Natural killer cell (primary cell): ENCODE data around the gene IGSF3. TPM values are rescaled to one million over a fixed set of nuclear protein-coding genes. Genes with fewer than 3 reads are reported as not detected.

Experiments
- ATAC-seq, 3 donors: fragments of 150-1000 bp in 2 of 3; fragments of 200-7000 bp in 1 of 3; cut with Tn5 transposase; 1 replicate in 1 of 3; 2 replicates in 2 of 3; pipeline ENCODE4 v1.10.0; 2021; ENCODE audit warnings: mild to moderate bottlenecking in 2 of 3, moderate library complexity in 2 of 3
- DNase-seq, 2 donors: peaks; one replicate each; pipeline versions ENCODE4 v3.0.0 to v3.0.0-alpha.2; 2013 to 2021; ENCODE audit warnings: mixed read lengths in 1 of 2
- H3K27ac ChIP-seq: one replicate; pipeline ENCODE4 v1.5.1; 2013; ENCODE audit warnings: mild to moderate bottlenecking, low read length
- H3K27me3 ChIP-seq: one replicate; pipeline ENCODE4 v1.6.1; 2013; ENCODE audit warnings: low read length; ENCODE audit not compliant: control insufficient read depth, insufficient read depth
- H3K36me3 ChIP-seq: one replicate; pipeline ENCODE4 v1.6.1; 2013; ENCODE audit warnings: low read length; ENCODE audit not compliant: control insufficient read depth, insufficient read depth
- H3K4me1 ChIP-seq: one replicate; pipeline ENCODE4 v1.6.1; 2013; ENCODE audit warnings: low read length; ENCODE audit not compliant: control insufficient read depth, insufficient read depth
- H3K4me3 ChIP-seq: one replicate; pipeline ENCODE4 v1.5.1; 2013; ENCODE audit warnings: low read length
- H3K9me3 ChIP-seq: one replicate; pipeline ENCODE4 v1.6.1; 2013; ENCODE audit warnings: low read length; ENCODE audit not compliant: control insufficient read depth, insufficient read depth
- H3K27ac Mint-ChIP-seq, 2 donors: one replicate each; pipeline ENCODE4 v1.8.0; 2022; ENCODE audit warnings: mild to moderate bottlenecking in 2 of 2, mixed read lengths in 2 of 2, moderate library complexity in 1 of 2
- H3K27me3 Mint-ChIP-seq, 2 donors: one replicate each; pipeline ENCODE4 v1.8.0; 2022; ENCODE audit warnings: low read depth in 2 of 2, mixed read lengths in 2 of 2
- H3K36me3 Mint-ChIP-seq: one replicate; pipeline ENCODE4 v1.8.0; 2022; ENCODE audit warnings: mixed read lengths
- H3K4me1 Mint-ChIP-seq, 2 donors: one replicate each; pipeline ENCODE4 v1.8.0; 2022; ENCODE audit warnings: mixed read lengths in 2 of 2
- H3K4me3 Mint-ChIP-seq: one replicate; pipeline ENCODE4 v1.8.0; 2022; ENCODE audit warnings: mild to moderate bottlenecking, moderate library complexity, mixed read lengths
- H3K9me3 Mint-ChIP-seq, 2 donors: one replicate each; pipeline ENCODE4 v1.8.0; 2022; ENCODE audit warnings: mixed read lengths in 2 of 2
- CTCF ChIP-seq: fragments of 200-600 bp; IDR thresholded peaks from one replicate; pipeline ENCODE4 v1.8.0; 2022; ENCODE audit warnings: antibody characterized with exemption
- WGBS: methylation state at CpG from one replicate; pipeline ENCODE4 v1.1.7; 2013; ENCODE audit warnings: missing lambda C conversion rate; ENCODE audit not compliant: insufficient coverage; 5-methylcytosine and 5-hydroxymethylcytosine counted together
- intact Hi-C: fragments of 100-400 bp; cut with micrococcal nuclease; formaldehyde crosslinking; loops from one replicate; pipeline ENCODE4 v1.14.2; 2022
- total RNA-seq, 4 donors: library from RNA; stranded (reverse); fragments of 120-200 nt in 1 of 4; gene quantifications; one replicate each; pipeline versions ENCODE4 v1.2.3 to v1.2.4, GENCODE V29; 2013 to 2022

IGSF3 gene
- total RNA-seq, 3 donors from 2014 or later (not counting 1 experiment from before 2014, with no cell fraction given) = 0.05 to 0.14 TPM; not detected in 1

GRCh38 chr1:116559304-116559761 is 108.2 kb downstream of the IGSF3 start:
- peaks cover 10% of the 10 kb centered on the region for H3K9me3 ChIP-seq
- no peak for TF ChIP-seq CTCF
- Mint-ChIP-seq H3K4me3 (no peak overlapping the region), H3K4me1 (peaks cover 80 to 85% of the 10 kb centered on the region in 2 donors), H3K9me3 (peaks cover 3 to 4% of the 10 kb centered on the region in 2 donors), H3K36me3 (peaks cover 6% of the 10 kb centered on the region), H3K27me3 (no peaks in the 10 kb centered on the region), H3K27ac (peak overlapping the region; percentile 59 to 76)
- H3K27me3 ChIP-seq = no peaks in the 10 kb centered on the region
- H3K27ac ChIP-seq = no peak overlapping the region
- H3K4me3 ChIP-seq = no peak overlapping the region
- H3K36me3 ChIP-seq = no peaks in the 10 kb centered on the region
- DNase-seq (no peak), ATAC-seq (no peak)
- intact Hi-C loops = no loop called here
- 64% methylated on average over 8 of the region's 8 CpGs for WGBS
- H3K4me1 ChIP-seq = peaks cover 23% of the 10 kb centered on the region

GRCh38 chr1:116558571-116558970 is 109.0 kb downstream of the IGSF3 start:
- H3K36me3 ChIP-seq = no peaks in the 10 kb centered on the region
- H3K4me3 Mint-ChIP-seq = no peak overlapping the region
- ATAC-seq (no peak), DNase-seq (no peak)
- H3K27me3 ChIP-seq = no peaks in the 10 kb centered on the region
- H3K36me3 Mint-ChIP-seq = no peaks in the 10 kb centered on the region
- H3K27me3 Mint-ChIP-seq = no peaks in the 10 kb centered on the region
- peaks cover 79 to 85% of the 10 kb centered on the region in 2 donors for H3K4me1 Mint-ChIP-seq
- intact Hi-C loops = no loop called here
- no peak for TF ChIP-seq CTCF
- H3K9me3 Mint-ChIP-seq = no peaks in the 10 kb centered on the region
- peak overlapping the region; percentile 1 for H3K27ac ChIP-seq
- WGBS = 79% methylated on average over 1 of the region's 1 CpG
- H3K4me1 ChIP-seq = peaks cover 25% of the 10 kb centered on the region
- H3K4me3 ChIP-seq = no peak overlapping the region
- H3K9me3 ChIP-seq = peaks cover 5% of the 10 kb centered on the region
- peak overlapping the region; percentile 59 to 76 for H3K27ac Mint-ChIP-seq

- no peak for TF ChIP-seq CTCF
- H3K36me3 ChIP-seq = no peaks in the 10 kb centered on the region
- Mint-ChIP-seq H3K4me3 (no peak overlapping the region), H3K27me3 (no peaks in the 10 kb centered on the region), H3K9me3 (no peaks in the 10 kb centered on the region), H3K4me1 (peaks cover 79 to 85% of the 10 kb centered on the region in 2 donors), H3K27ac (peak overlapping the region; percentile 59 to 76), H3K36me3 (no peaks in the 10 kb centered on the region)
- intact Hi-C loops = no loop called here
- ATAC-seq (no peak), DNase-seq (no peak)
- H3K4me1 ChIP-seq = peaks cover 29% of the 10 kb centered on the region
- H3K4me3 ChIP-seq = no peak overlapping the region
- no peaks in the 10 kb centered on the region for H3K27me3 ChIP-seq
- H3K9me3 ChIP-seq = peaks cover 2% of the 10 kb centered on the region
- 50% methylated on average over 3 of the region's 4 CpGs for WGBS
- peak overlapping the region; percentile 1 for H3K27ac ChIP-seq
Observed at GRCh38 chr1:116558140-116558549, 109.4 kb downstream of the IGSF3 start.

- no peak overlapping the region for H3K4me3 Mint-ChIP-seq
Observed at GRCh38 chr1:116557323-116557878, 110.1 kb downstream of the IGSF3 start.

More at GRCh38 chr1:116557323-116557878, 110.1 kb downstream of the IGSF3 start:
- Histone ChIP-seq H3K4me3 (no peak overlapping the region), H3K9me3 (no peaks in the 10 kb centered on the region), H3K36me3 (no peaks in the 10 kb centered on the region), H3K27ac (peak overlapping the region; percentile 82), H3K4me1 (peaks cover 29% of the 10 kb centered on the region), H3K27me3 (no peaks in the 10 kb centered on the region)
- DNase-seq (no peak), ATAC-seq (no peak)
- no peaks in the 10 kb centered on the region for H3K27me3 Mint-ChIP-seq
- WGBS = 72% methylated on average over 4 of the region's 4 CpGs
- no peaks in the 10 kb centered on the region for H3K9me3 Mint-ChIP-seq
- peaks cover 76 to 81% of the 10 kb centered on the region in 2 donors for H3K4me1 Mint-ChIP-seq
- no peaks in the 10 kb centered on the region for H3K36me3 Mint-ChIP-seq
- TF ChIP-seq CTCF = no peak
- peak overlapping the region; percentile 59 to 85 for H3K27ac Mint-ChIP-seq
- intact Hi-C loops = no loop called here
